K562 (cell line): ENCODE measurements around the gene RLN2. TPM values are rescaled to one million over a fixed set of nuclear protein-coding genes. Genes with fewer than 3 reads are reported as not detected.

Experiments used
- ATAC-seq: fragments of 200-7000 bp; cut with Tn5 transposase; 3 replicates; pipeline ENCODE4 v1.9.1; 2020; ENCODE audit warnings: moderate library complexity
- BruUV-seq: library from RNA; stranded (reverse); fragments of 400-500 nt; replicated peaks from 2 replicates; lab custom pipeline; 2021; lab: Mats Ljungman, UMichigan
- CTCF ChIA-PET: fragments of 300-600 bp; formaldehyde crosslinking; extraction: SDS; loops from one replicate; lab custom pipeline; 2021; ENCODE audit warnings: low intra/inter-chr PET ratio; lab: Yijun Ruan, JAX
- POLR2A ChIA-PET: fragments of 300-600, 350-650 bp; sonication (Branson Sonifier 250); formaldehyde crosslinking; extraction: SDS; loops from one replicate; lab custom pipeline; 2021; ENCODE audit warnings: antibody characterized with exemption, inconsistent platforms; lab: Yijun Ruan, JAX
- DNase-seq, 4 experiments: peaks; one replicate each; pipeline versions ENCODE4 v3.0.0 to v3.0.0-alpha.2; 2011 to 2018; ENCODE audit warnings: low spot score in 3 of 4, mixed read lengths in 3 of 4; ENCODE audit errors: extremely low read depth in 1 of 4
- FAIRE-seq: peaks from 2 replicates; lab custom pipeline; 2011; peaks lifted over from hg19 to GRCh38; lab: Jason Lieb, UNC
- H2AFZ ChIP-seq: 2 replicates; pipeline ENCODE4 v1.6.0; 2011; ENCODE audit warnings: low read depth, low read length, control low read depth, inconsistent platforms
- H3K27ac ChIP-seq: fragments of 200-600 bp; 3 replicates; pipeline ENCODE4 v1.8.0; 2011; ENCODE audit warnings: low read depth, mild to moderate bottlenecking, control low read depth, inconsistent platforms, low read length, moderate library complexity, mixed read lengths; ENCODE audit errors: extremely low read depth
- H3K27me3 ChIP-seq, 2 experiments: fragments of 300-600 bp in 1 of 2; 2 replicates in 1 of 2; 3 replicates in 1 of 2; pipeline versions ENCODE4 v1.6.0 to v1.8.0; 2011; ENCODE audit warnings: inconsistent platforms in 2 of 2, low read length in 2 of 2, mild to moderate bottlenecking in 1 of 2, mixed read lengths in 1 of 2, moderate library complexity in 1 of 2; ENCODE audit not compliant: control insufficient read depth in 2 of 2, insufficient read depth in 2 of 2
- H3K36me3 ChIP-seq: fragments of 300-600 bp; 3 replicates; pipeline ENCODE4 v1.8.0; 2011; ENCODE audit warnings: mild to moderate bottlenecking, low read length, inconsistent platforms; ENCODE audit not compliant: control insufficient read depth, insufficient read depth
- H3K4me1 ChIP-seq, 2 experiments: fragments of 200-600 bp in 1 of 2; replicated peaks in 1 of 2; 2 replicates in 1 of 2; 3 replicates in 1 of 2; pipeline versions ENCODE4 v1.5.1 to v1.8.0; 2011; ENCODE audit warnings: inconsistent platforms in 2 of 2, low read length in 2 of 2, mild to moderate bottlenecking in 1 of 2, mixed read lengths in 1 of 2, moderate library complexity in 1 of 2; ENCODE audit not compliant: control insufficient read depth in 2 of 2, insufficient read depth in 2 of 2
- H3K4me2 ChIP-seq: 2 replicates; pipeline ENCODE4 v1.6.1; 2011; ENCODE audit warnings: low read length, control low read depth, inconsistent platforms, mixed read lengths; ENCODE audit not compliant: insufficient read depth
- H3K4me3 ChIP-seq: fragments of 200-600 bp; sonication (generic), shearing (Covaris generic); 2 replicates; pipeline ENCODE4 v1.5.1; 2016; ENCODE audit warnings: control low read depth, inconsistent platforms
- H3K79me2 ChIP-seq: fragments of 200-600 bp; 3 replicates; pipeline ENCODE4 v1.8.0; 2011; ENCODE audit warnings: low read length, inconsistent platforms; ENCODE audit not compliant: control insufficient read depth, insufficient read depth
- H3K9ac ChIP-seq, 2 experiments: 2 replicates each; pipeline versions ENCODE4 v1.6.0 to v1.6.1; 2011; ENCODE audit warnings: low read depth in 2 of 2, low read length in 2 of 2, control low read depth in 1 of 2, inconsistent platforms in 1 of 2, mild to moderate bottlenecking in 1 of 2, mixed read lengths in 1 of 2; ENCODE audit not compliant: insufficient read depth in 1 of 2
- H3K9me1 ChIP-seq: one replicate; pipeline ENCODE4 v1.6.0; 2011; ENCODE audit warnings: inconsistent platforms, mild to moderate bottlenecking, low read length, moderate library complexity; ENCODE audit not compliant: control insufficient read depth, insufficient read depth
- H3K9me3 ChIP-seq: replicated peaks from 2 replicates; pipeline ENCODE4 v1.5.1; 2011; ENCODE audit warnings: low read depth, low read length, inconsistent platforms; ENCODE audit not compliant: control insufficient read depth, insufficient read depth
- H4K20me1 ChIP-seq: replicated peaks from 2 replicates; pipeline ENCODE4 v1.6.1; 2011; ENCODE audit warnings: low read length, inconsistent platforms, mixed read lengths; ENCODE audit not compliant: control insufficient read depth, insufficient read depth
- HDAC3 ChIP-seq: fragments of 450-650 bp; IDR thresholded peaks from 2 replicates; pipeline ENCODE4 v1.6.1; 2018; ENCODE audit warnings: borderline replicate concordance, mild to moderate bottlenecking, moderate library complexity; ENCODE audit not compliant: partially characterized antibody
- MYBL2 ChIP-seq, 2 experiments: fragments of 450-650 bp in 1 of 2; sonication (generic) in 1 of 2; formaldehyde crosslinking in 1 of 2; IDR thresholded peaks; 2 replicates each; pipeline versions ENCODE4 v1.6.1 to v1.8.1; 2017 to 2022; ENCODE audit warnings: borderline replicate concordance in 1 of 2, inconsistent platforms in 1 of 2, low read depth in 1 of 2, mild to moderate bottlenecking in 1 of 2, missing genetic modification reagents in 1 of 2, moderate library complexity in 1 of 2
- NR1H2 ChIP-seq: sonication (generic); formaldehyde crosslinking; IDR thresholded peaks from 2 replicates; pipeline ENCODE4 v1.4.0; 2020; ENCODE audit warnings: mild to moderate bottlenecking, missing genetic modification reagents
- POLR2AphosphoS2 ChIP-seq: IDR thresholded peaks from 2 replicates; pipeline ENCODE4 v1.6.1; 2012; ENCODE audit warnings: low read length, improper control_type of control experiment
- SIX5 ChIP-seq, 2 experiments: IDR thresholded peaks; 2 replicates each; pipeline ENCODE4 v1.6.1; 2011; ENCODE audit warnings: low read length in 2 of 2, borderline replicate concordance in 1 of 2, low read depth in 1 of 2, mild to moderate bottlenecking in 1 of 2, moderate library complexity in 1 of 2; ENCODE audit not compliant: insufficient read depth in 1 of 2
- ZNF444 ChIP-seq: fragments of 250-450 bp; sonication (Bioruptor Pico); IDR thresholded peaks from 2 replicates; pipeline ENCODE4 v1.4.0; 2020; ENCODE audit warnings: mild to moderate bottlenecking, moderate library complexity
- ZNF507 ChIP-seq: conservative IDR thresholded peaks from 2 replicates; pipeline ENCODE4 v1.6.1; 2017; ENCODE audit warnings: missing genetic modification characterization, missing compliant biosample characterization
- ZNF644 ChIP-seq: fragments of 200-800 bp; sonication (Bioruptor generic); IDR thresholded peaks from 2 replicates; pipeline ENCODE4 v1.6.1; 2016; ENCODE audit warnings: low read depth, missing genetic modification characterization, missing compliant biosample characterization
- WGBS: fragments of 100-300 bp; shearing (Covaris generic); methylation state at CpG from one replicate; pipeline ENCODE4 v1.1.6; 2016; ENCODE audit warnings: low coverage, mixed read lengths; ENCODE audit not compliant: insufficient coverage; ENCODE audit errors: missing lambda C conversion rate; 5-methylcytosine and 5-hydroxymethylcytosine counted together
- in situ Hi-C: fragments of 300-500 bp; cut with MboI; formaldehyde crosslinking; loops from 4 replicates; pipeline ENCODE4 v1.15.0; 2018; ENCODE audit warnings: inconsistent platforms, mixed read lengths
- intact Hi-C: fragments of 100-400 bp; cut with micrococcal nuclease; formaldehyde crosslinking; loops from 2 replicates; pipeline ENCODE4 v1.14.2; 2022
- polyA plus RNA-seq, 8 experiments: library from polyadenylated mRNA; depleted of rRNA in 4 of 8; stranded (reverse) in 5 of 8; unstranded in 3 of 8; fragments of >200 nt; fragmentation: Nextera tagmentation in 2 of 8; fragmentation: Illumina TruSeq in 1 of 8; extraction: Ambion mirVana in 2 of 8; extraction: Trizol in 1 of 8; gene quantifications; 2 replicates each; pipeline versions ENCODE4 v1.2.1 to v1.2.3, GENCODE V29; 2011 to 2014; ENCODE audit warnings: inconsistent platforms in 1 of 8, missing spikeins in 1 of 8
- total RNA-seq, 7 experiments: library from RNA; depleted of rRNA in 6 of 7; stranded (reverse); fragments of >200 nt in 6 of 7; fragmentation: Illumina TruSeq in 2 of 7; extraction: Trizol in 2 of 7; gene quantifications; 2 replicates each; pipeline versions ENCODE4 v1.2.1 to v1.2.3, GENCODE V29; 2011 to 2021; ENCODE audit warnings: low replicate concordance in 1 of 7
- TF ChIP-seq, protein P1 (sequence below): fragments of 250-450 bp; sonication (Bioruptor Pico); IDR thresholded peaks from 2 replicates; pipeline ENCODE4 v1.6.1; 2021; ENCODE audit warnings: mild to moderate bottlenecking
- TF ChIP-seq, protein P2 (sequence below): IDR thresholded peaks from 3 replicates; pipeline ENCODE4 v1.6.1; 2011; ENCODE audit warnings: borderline replicate concordance, mild to moderate bottlenecking; ENCODE audit not compliant: insufficient read length, insufficient read depth
- TF ChIP-seq, protein P3 (sequence below): IDR thresholded peaks from 2 replicates; pipeline ENCODE4 v1.6.1; 2014; ENCODE audit warnings: antibody characterized with exemption

RLN2 gene
- total and polyA plus RNA-seq, 9 of the 15 experiments (the other 6 are each of a cell fraction or from before 2014, with no cell fraction given), result 0.08 to 0.17 TPM; not detected in 7

DNA sequence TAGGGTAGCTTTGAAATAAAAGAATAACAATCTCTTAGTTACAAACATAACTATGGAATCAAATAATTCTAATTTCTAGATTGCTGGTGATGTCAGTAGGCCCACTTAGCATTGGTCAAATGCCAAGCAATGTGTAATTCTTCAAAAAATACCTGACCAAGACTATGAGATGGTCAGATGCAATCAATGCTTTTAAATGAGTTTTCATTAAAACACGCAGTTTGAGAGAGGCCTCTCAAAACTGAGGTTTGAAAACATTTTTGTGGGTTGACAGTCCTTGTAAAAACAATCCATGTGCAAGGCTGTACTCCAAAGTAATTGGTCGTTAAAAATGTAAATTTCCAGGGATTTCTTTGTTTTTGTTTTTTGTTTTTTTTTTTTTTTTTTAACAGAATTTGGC lies 1.2 kb upstream of the RLN2 start:
- Histone ChIP-seq H3K4me1 (no peaks in the 10 kb centered on the region; a peak in 1 of 5 replicates), H3K4me3 (no peak overlapping the region), H3K4me2 (no peak overlapping the region), H3K79me2 (no peaks in the 10 kb centered on the region), H3K9me3 (no peaks in the 10 kb centered on the region), H3K36me3 (no peaks in the 10 kb centered on the region), H4K20me1 (no peaks in the 10 kb centered on the region), H2AFZ (no peak overlapping the region), H3K9ac (no peak overlapping the region), H3K27ac (no peak overlapping the region), H3K27me3 (no peaks in the 10 kb centered on the region), H3K9me1 (no peaks in the 10 kb centered on the region)
- intact Hi-C loops (no loop called here), in situ Hi-C loops (no loop called here)
- ATAC-seq (no peak), DNase-seq (no peak), FAIRE-seq (no peak)
- ChIA-PET CTCF (no interaction called here), POLR2A (no interaction called here)
- WGBS, result 0% methylated on average over 2 of the region's 2 CpGs
- TF ChIP-seq ZNF644 (tag) (no peak), ZNF444 (CRISPR knock-in tag) (no peak), ZNF507 (tag) (no peak), SIX5 (IDR thresholded peaks at IDR 0.05; ENCODE audit: borderline replicate concordance in 1 of 2, insufficient read depth in 1 of 2, low read depth in 1 of 2, low read length in 2 of 2) (no peak), HDAC3 (no peak), NR1H2 (no peak), MYBL2 (IDR thresholded peaks at IDR 0.05; ENCODE audit: low read depth) (no peak), MYBL2 (CRISPR knock-in tag; IDR thresholded peaks at IDR 0.05; ENCODE audit: borderline replicate concordance) (no peak), POLR2AphosphoS2 (no peak)
- TF ChIP-seq, protein P1, sequence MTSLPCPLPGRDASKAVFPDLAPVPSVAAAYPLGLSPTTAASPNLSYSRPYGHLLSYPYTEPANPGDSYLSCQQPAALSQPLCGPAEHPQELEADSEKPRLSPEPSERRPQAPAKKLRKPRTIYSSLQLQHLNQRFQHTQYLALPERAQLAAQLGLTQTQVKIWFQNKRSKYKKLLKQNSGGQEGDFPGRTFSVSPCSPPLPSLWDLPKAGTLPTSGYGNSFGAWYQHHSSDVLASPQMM, result no peak
- TF ChIP-seq, protein P2, sequence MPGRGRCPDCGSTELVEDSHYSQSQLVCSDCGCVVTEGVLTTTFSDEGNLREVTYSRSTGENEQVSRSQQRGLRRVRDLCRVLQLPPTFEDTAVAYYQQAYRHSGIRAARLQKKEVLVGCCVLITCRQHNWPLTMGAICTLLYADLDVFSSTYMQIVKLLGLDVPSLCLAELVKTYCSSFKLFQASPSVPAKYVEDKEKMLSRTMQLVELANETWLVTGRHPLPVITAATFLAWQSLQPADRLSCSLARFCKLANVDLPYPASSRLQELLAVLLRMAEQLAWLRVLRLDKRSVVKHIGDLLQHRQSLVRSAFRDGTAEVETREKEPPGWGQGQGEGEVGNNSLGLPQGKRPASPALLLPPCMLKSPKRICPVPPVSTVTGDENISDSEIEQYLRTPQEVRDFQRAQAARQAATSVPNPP, result no peak
- TF ChIP-seq, protein P3, sequence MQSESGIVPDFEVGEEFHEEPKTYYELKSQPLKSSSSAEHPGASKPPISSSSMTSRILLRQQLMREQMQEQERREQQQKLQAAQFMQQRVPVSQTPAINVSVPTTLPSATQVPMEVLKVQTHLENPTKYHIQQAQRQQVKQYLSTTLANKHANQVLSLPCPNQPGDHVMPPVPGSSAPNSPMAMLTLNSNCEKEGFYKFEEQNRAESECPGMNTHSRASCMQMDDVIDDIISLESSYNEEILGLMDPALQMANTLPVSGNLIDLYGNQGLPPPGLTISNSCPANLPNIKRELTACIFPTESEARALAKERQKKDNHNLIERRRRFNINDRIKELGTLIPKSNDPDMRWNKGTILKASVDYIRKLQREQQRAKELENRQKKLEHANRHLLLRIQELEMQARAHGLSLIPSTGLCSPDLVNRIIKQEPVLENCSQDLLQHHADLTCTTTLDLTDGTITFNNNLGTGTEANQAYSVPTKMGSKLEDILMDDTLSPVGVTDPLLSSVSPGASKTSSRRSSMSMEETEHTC, result no peak
- no TSS peak for BruUV-seq
